HG03175 (cell line): Measurements from ENCODE around the gene LSM7.
"Not testable (repeated sequence)": the region's sequence is repeated elsewhere in the genome, so short reads cannot be mapped to it uniquely, and the experiment has no call there.

ENCODE experiments used
- ATAC-seq: cut with Tn5 transposase; IDR thresholded peaks from one replicate; pipeline ENCODE4 v1.9.1; 2021; ENCODE audit warnings: mild to moderate bottlenecking, moderate library complexity; ENCODE audit not compliant: unreplicated experiment

The LSM7 gene

DNA sequence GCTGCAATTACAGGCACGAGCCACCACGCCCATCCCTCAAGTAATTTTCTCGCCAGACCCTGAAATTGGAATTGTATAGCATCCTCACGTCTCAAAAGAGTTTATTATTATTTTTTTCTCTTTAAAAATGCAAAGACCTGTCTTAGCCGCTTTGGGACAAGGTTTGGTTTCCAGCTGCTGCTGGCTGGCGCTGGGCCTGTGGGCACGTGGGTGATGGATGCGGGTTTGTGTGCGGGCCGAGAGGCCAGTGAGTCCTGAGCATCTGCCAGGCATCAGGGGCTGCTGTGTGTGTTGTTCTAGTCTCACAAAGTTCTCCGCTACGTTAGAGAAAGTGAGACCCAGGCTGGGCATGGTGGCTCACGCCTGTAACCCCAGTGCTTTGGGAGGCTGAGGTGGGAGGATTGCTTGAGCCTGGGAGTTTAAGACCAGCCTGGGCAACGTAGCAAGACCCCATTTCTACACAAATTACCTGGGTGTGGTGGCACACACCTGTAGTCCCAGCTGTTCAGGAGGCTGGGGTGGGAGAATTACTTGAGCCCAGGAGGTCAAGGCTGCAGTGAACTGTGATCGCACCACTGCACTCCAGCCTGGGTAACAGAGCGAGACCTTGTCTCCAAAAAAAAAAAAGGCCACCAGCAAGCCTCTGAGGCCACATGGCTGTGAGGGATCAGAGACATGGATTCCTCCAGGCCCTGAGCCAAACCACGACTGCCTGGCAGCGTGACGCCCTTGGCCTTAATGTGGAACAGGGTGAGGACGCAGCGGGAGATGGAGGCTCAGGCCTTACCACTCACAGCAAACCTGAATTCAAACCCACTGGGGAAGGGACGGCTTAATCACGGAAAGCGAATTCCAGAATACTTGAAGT is 27.0 kb upstream of the LSM7 start:
- no peak for ATAC-seq

DNA sequence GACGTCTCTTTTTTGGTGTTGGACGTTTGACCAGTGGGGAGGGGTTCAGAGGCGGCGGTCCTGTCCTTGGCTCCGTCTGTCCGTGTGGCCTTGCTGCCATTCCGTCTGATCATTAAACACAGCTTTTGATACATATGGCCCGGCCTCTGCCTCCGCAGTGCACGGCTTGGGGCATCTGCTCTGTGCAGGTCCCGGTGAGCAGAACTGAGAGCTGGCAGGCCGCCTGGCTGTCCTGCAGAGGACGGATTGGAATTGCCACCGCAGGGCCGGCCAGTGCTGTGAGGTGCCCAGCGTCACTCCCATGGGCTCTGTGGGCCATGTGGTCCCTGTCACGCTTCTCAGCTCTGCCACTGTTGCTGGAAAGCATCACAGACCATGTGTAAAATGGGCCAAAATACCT is 26.3 kb upstream of the LSM7 start:
- ATAC-seq, result no peak

DNA sequence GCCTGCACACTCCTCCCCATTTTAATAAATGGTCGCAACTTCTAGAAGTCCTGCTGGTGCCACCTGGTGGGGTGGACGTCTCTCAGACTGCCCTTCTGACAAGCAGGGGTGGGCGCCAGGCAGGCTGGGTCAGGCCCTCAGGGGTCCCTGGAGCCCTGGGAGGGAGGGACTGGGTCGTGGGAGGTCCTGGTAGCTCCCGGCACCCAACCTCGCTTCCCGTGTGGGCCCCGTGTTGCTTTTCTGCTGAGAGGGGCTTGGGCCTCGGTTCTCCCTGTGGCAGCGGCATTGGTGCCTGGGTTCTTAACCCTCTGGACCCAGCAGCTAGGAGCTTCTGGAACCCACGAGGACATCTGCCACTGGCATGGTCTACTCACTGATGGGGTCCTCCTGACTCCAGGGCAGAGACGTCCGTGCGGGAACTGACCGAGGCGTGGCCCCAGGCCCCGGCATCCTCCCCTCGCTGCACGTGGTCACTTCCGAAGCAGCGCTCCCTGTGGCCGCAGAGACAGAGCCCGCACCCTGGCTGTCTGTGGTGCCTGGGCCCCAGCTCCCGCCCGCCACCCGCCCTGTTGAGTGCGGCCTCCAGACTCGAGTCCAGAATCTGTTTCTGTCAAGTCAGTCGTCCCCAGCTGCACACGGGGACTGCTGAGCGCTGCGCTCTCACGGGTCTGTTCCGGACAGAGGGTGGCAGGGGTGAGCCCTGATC is 25.7 kb upstream of the LSM7 start:
- no peak for ATAC-seq

DNA sequence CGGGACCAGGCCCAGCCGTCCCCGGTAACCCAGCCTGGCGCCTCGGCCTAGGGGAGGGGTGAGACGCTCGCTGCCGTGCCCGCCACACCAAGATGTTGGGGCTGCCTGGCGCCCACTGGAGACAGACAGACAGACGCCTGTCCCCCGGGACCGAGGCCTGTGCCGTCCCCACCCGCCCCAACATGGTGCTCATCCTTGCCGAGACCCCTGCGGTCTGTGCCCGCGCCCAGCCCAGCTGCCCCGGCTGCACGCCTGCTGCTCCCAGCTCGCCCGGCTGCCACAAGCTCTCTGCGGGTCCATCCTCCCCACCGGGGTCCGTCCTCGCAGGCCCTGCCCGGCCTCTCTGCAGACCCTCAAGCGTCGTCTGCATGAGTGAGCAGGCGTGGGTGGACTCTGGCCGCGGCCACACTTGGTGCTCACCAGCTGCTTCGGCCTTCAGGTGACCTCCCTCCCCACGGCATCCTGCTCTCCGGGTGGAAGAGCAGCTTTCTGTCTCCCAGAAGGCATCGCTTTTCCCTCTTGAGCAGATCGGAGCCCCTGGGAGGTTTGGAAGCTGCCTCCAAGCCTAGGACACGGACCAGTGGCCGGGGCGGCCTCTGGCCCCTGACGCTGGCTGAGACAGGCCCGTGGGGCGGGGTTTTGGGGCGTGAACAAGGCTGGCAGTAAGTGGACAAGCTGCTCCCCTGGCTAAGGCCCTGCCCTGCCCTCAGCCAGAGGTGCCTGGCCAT is 24.9 kb upstream of the LSM7 start:
- no peak for ATAC-seq

DNA sequence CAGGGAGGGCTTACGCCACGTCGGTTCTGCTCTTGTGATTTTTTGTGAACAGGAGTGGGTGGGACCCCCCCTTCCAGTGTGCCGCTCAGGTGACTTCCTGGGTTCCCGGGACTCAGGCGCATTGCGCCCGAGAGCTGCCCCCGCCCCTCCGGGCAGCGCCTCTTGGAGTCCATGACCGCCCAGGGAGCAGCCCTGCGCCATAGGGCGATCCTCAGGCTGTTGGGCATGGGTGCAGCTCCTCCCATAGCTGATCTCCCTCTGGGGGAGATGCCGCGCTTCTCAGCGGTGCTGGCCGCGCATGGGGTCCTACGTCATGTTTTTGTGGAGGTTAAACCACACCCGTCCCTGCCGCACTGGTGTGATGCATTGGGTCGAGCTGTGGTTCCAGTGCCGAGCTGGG is 23.7 kb upstream of the LSM7 start:
- ATAC-seq, result no peak

DNA sequence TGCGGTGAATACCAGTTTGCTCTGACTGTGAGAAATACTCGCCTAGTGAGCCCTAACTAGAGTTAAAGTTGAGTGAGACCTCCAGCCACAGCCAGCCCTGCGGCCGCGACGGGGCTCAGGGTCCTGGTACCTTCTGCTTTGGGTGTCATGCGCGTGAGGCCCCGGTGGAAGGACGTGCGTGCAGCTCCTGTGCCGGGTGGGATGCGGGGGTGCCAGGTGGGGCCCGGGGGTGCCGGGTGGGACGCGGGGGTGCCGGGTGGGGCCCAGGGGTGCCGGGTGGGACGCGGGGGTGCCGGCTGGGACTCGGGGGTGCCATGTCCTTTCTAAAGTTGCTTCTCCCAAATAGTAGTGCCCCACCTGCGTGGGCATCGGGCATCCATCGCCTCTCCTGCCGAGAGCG is 23.2 kb upstream of the LSM7 start:
- ATAC-seq, result no peak

DNA sequence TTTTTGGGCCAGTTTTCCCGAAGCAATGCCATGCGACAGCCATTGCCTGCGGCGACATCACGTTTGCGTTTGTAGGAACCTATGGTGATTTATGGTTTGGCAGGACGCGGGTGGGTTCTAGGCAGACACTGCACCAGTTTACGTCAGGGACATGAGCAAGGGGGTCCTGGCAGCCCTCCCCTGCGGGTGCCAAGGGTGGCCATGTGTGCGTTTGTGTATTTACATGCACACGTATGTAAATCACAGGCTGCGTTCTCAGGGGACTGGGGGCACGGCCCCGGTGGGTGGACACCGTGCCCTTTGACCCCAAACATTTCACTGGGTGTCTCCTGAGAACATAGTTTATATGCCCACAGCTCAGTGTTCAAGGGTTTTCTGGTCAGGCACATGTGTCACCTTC is 22.3 kb upstream of the LSM7 start:
- ATAC-seq, result no peak

DNA sequence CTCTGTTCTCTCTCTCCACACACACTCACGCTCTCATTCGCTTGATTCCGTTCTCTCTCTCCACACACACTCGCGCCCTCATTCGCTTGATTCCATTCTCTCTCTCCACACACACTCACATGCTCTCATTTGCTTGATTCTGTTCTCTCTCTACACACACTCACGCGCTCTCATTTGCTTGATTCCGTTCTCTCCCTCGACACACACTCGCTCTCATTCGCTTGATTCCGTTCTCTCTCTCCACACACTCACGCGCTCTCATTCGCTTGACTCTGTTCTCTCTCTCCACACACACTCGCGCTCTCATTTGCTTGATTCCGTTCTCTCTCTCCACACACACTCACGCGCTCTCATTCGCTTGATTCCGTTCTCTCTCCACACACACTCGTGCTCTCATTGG is 21.4 kb upstream of the LSM7 start:
- ATAC-seq, result not testable (repeated sequence)

DNA sequence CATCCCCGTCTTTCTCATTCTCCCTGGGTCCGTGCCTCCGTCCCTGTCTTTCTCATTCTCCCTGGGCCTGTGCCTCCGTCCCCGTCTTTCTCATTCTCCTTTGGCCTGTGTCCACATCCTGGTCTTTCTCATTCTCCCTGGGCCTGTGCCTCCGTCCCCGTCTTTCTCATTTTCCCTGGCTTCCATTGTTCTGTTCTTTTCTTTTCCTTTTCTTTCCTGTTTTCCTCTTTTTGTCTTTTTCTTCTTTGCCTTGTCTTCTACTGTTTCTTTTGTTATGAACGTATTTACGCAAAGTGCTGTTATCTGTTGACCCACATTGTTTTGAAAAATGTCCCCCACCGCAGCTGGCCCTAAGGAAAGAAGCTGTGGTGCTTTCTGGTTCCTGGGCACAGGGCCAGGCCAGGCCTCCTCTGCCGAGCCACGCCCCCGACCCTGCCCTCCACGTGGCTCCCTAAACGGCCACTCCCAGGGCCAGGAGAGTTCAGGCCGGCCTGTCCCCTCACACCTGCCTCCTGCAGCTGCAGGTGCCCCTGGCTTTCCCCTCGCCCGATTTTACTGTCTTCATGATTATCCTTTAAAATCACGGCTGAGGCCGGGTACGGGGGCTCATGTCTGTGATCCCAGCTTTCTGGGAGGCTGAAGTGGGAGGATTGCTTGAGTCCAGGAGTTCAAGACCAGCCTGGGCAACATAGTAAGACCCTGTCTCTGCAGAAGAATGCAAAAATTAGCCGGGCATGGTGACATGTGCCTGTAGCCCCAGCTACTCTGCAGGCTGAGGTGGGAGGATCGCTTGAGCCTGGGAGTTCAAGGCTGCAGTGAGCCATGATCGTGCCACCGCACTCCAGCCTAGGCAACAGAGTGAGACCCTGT is 17.6 kb upstream of the LSM7 start:
- ATAC-seq, result no peak

DNA sequence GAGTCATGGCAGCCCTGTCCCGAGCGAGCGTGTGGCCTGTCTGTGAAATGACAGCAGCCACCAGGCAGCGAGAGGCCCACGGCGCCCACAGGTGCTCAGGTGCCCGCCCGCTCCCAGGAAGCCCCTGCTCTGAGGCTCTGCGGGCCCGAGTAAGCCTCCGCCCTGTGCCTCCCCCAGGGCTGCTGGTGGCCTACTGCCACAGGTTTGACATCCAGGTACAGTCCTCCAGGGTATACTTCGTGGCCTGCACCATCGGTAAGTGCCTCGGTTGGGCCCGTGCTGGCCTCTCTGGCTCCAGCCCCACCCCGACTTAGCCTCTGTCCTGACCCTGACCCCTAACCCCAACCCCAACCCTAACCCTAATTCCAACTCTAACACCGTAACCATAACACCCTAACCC is 16.7 kb upstream of the LSM7 start:
- ATAC-seq, result no peak

DNA sequence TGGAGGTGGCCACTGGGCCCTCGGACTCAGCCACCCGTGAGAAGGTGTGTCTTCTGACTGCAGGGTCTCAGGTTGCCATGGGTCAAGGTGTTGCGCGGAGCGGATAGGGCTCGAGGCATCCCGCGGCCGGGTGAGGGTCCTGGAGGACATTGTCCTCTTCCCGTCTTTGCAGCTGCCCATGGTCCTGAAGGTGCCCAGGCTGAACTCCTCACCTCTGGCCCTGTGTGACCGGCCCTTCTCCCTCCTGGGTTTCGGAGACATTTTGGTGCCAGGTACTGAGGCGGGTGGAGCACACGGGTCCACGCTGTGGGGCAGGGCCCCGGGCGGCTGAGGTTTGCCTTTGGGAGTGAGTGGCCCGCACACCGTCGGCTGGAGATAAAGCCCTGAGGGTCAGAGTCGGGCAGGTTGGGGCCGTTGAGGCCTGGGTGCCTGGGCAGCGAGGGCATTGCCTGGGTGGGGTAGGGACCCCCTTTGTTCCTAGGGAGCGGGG is 16.0 kb upstream of the LSM7 start:
- ATAC-seq, result no peak

DNA sequence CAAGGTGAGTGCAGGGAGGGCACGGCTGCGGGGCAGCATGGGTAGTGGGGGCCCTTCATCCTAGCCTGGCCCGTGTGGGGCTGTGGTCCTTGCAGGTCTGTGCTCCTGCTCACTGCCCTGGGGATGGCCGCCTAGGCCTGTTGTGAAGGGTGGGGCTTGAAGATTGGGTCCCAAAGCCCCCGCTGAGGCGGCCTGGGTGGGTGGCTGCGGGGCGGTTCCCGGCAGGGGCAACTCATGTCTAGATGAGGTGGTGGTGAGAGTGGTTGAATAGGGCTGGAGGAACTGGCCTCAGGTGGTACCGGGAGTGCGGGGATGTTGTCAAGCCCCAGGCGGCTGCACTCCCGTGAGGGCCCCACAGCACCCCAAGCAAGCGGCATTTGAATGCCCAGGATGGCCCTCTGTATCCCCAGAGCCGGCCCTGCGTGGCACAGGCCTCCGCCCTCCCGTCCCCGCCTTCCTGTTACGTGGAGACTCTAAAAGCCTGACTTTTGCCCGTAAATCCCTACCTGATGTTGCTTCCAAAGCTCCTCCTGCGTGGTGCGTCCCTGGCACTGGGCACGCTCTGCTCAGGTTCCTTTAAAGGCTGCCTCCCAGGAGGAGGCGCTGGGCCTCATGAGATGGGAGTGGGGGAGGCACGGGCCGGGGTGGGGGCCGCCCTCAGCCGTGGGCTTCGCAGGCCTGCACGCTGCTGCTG is 15.1 kb upstream of the LSM7 start:
- ATAC-seq, result no peak

DNA sequence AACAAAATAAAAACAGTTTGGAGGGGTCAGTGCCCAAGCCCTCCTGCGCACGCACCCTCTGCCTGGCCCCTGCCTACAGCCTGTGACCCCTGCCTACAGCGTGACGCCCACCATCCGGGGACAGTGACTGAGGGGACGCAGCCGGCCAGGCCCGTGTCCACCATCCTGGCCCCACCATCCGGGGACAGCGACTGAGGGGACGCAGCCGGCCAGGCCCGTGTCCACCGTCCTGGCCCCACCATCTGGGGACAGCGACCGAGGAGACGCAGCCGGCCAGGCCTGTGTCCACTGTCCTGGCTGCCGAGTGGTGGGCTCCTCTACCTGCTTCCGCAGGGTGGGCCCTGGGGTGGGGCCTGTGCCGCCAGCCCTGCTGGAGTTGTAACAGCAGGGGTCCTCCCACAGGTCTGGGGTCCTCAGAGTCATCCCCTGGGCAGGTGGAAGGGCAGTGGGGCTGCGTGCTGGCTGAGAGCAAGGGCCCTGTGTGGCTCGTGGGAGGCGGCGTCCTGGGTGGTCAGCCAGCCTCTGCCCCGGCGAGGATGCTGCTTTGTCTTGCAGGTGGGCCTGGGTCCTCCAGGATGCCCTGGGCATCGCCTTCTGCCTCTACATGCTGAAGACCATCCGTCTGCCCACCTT is 14.4 kb upstream of the LSM7 start:
- no peak for ATAC-seq

DNA sequence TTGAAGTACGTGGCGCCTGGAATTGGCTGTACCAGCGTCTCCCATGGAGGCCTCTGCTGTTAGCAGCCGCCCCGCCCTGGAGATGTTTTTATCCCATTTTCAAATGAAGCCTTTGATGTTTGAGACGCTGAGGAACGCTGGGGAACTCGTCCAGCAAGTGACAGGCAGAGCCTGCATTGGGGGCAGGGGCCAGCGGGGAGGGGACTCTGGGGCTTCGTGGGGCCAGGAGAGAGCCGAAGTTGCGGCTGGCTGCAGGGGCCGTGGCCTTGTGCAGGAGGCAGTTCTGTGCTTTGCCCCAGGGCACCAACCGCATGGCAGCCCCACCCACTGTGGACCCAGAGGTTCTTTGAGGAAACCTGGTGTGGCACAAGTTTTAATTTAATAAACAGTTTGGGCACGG is 13.6 kb upstream of the LSM7 start:
- ATAC-seq, result no peak

DNA sequence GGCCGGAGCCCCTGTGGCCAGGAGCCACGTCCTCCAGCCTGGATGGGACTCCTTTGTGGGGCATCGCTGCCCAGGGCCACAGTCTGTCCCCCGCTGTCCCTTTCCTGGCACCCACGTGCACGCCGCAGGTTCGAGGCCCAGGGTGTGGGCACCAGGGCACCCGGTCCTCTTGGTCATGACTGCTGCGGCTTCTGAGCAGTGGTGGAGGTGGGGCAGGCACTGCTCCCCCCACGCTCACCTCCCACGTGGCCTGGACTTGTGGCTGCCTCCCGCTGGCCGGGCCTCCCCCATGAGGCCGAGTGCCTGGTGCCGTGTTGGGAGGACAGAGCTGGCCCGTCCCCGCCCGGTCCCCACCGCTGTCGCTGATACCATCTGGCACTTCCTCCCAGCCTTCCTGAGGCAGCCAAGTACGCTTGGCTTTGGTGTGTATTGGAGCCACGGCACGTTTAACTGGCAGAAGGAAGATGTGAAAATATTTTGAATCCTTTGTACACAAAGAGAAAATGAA is 12.9 kb upstream of the LSM7 start:
- ATAC-seq, result no peak

DNA sequence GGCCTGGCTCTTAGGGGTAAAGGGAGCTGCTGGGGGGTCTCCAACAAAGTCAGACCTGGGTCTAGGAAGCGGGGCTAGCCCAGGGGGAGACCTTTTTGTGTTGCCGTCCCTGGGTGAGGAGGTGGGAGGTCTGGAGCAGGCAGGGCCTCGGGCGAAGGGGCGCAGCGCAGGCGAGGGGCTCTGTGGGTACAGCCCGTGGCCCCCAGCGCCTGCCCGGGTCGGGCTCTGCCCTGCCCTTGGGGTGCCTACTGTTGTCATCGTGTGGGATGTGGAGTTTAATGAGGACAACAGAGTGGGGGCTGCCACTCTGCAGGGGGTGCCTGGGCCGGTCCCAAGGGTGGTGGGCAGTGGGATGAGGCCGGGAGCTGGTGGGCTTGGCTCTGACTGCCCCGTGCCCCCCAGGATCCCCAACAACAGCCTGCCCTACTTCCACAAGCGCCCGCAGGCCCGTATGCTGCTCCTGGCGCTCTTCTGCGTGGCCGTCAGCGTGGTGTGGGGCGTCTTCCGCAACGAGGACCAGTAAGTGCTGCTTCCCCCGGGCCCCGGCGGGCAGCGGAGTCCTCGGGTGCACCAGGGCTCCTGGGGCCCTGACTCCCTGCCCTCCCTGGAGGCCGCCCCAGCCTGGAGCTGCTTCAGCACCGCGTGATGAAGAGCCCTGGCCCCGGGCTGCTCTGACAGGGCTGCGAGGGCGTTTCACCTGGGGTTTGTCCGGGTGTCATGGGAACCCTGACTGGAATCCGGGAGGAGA is 12.3 kb upstream of the LSM7 start:
- ATAC-seq, result no peak

DNA sequence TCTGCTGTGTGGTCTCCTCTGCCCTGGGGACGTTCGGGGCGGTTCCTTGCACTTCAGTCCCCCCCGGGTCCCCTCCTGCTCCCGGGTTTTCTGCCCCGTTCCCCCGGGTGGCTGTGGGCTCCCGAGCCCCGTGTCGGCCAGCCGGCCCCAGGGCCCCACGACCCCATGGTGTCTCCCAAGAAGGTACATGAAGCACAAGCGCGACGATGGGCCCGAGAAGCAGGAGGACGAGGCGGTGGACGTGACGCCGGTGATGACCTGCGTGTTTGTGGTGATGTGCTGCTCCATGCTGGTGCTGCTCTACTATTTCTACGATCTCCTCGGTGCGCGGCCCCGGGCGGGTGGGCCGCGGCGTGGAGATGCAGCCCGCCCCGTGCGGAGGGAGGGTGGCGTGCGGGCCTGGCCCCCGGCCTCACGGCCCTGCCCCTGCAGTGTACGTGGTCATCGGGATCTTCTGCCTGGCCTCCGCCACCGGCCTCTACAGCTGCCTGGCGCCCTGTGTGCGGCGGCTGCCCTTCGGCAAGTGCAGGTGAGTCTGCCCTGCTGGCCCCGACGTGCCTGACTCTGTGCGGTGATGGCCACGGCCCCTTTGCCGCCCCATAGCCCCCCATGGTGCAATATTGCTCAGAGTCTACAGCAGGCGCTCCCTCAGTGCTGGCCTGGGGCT is 11.4 kb upstream of the LSM7 start:
- no peak for ATAC-seq
